Measurements from ENCODE around the gene JPH2.

Gene JPH2

DNA sequence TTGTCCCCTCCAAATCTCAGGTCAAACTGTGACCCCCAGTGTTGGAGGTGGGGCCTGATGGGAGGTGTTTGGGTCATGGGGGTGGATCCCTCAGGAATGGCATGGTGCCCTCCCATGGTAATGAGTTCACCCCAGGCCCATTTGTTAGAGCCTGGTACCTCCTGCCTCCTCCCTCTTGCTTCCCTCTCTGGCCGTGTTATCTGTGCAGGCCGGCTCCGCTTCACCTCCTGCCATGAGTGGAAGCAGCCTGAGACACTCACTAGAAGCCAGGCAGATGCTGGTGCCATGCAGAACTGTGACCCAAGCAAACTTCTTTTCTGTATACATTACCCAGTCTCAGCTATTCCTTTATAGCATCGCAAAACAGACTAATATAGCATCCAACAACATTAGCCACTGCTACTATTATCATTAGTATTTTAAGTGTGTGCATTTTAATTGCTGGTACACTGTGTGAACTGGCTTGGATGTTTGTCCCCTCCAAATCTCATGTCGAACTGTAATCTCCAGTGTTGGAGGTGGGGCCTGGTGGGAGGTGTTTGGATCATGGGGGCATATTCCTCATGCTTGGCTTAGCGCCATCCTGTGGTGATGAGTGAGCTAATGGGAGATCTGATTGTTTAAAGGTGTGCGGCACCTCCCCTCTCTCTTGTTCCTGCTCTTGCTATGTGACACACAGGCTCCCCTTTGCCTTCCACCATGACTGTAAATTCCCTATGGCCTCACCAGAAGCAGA is 35.8 kb upstream of the JPH2 start:
- H3K4me2 ChIP-seq (ENCODE audit: low read depth, low read length), result no peak overlapping the region
- H4K20me1 ChIP-seq (ENCODE audit: insufficient read depth, low read length), result no peaks in the 10 kb centered on the region
- no peak overlapping the region for H3K27ac ChIP-seq (ENCODE audit: low read length)
- H3K36me3 ChIP-seq (replicated peaks; ENCODE audit: insufficient read depth, low read length), result no peaks in the 10 kb centered on the region
- no peak for TF ChIP-seq EZH2 (optimal IDR thresholded peaks at IDR 0.05; ENCODE audit: low read depth, low read length)
- no peak for TF ChIP-seq EZH2phosphoT487 (IDR thresholded peaks at IDR 0.05; ENCODE audit: low read length)
- TF ChIP-seq, protein P1, sequence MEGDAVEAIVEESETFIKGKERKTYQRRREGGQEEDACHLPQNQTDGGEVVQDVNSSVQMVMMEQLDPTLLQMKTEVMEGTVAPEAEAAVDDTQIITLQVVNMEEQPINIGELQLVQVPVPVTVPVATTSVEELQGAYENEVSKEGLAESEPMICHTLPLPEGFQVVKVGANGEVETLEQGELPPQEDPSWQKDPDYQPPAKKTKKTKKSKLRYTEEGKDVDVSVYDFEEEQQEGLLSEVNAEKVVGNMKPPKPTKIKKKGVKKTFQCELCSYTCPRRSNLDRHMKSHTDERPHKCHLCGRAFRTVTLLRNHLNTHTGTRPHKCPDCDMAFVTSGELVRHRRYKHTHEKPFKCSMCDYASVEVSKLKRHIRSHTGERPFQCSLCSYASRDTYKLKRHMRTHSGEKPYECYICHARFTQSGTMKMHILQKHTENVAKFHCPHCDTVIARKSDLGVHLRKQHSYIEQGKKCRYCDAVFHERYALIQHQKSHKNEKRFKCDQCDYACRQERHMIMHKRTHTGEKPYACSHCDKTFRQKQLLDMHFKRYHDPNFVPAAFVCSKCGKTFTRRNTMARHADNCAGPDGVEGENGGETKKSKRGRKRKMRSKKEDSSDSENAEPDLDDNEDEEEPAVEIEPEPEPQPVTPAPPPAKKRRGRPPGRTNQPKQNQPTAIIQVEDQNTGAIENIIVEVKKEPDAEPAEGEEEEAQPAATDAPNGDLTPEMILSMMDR (IDR thresholded peaks at IDR 0.05; ENCODE audit: low read length), result no peak
- H3K9me3 ChIP-seq (replicated peaks; ENCODE audit: insufficient read depth, low read length), result no peaks in the 10 kb centered on the region
- H3F3A ChIP-seq (ENCODE audit: insufficient read depth, low read length), result no peaks in the 10 kb centered on the region
- H3K27me3 ChIP-seq (replicated peaks; ENCODE audit: insufficient read depth, low read length), result no peaks in the 10 kb centered on the region
- H3K9ac ChIP-seq (ENCODE audit: low read length), result no peak overlapping the region
- no peaks in the 10 kb centered on the region for H3K79me2 ChIP-seq (ENCODE audit: low read length)
- no peak for DNase-seq
- no peaks in the 10 kb centered on the region for H3K4me1 ChIP-seq (ENCODE audit: low read length)
- no peak overlapping the region for H3K4me3 ChIP-seq (ENCODE audit: low read length)
- no peaks in the 10 kb centered on the region for H3K9me2 ChIP-seq (replicated peaks; ENCODE audit: insufficient read depth, low read length)
- no peak overlapping the region for H2AFZ ChIP-seq (ENCODE audit: low read length)

DNA sequence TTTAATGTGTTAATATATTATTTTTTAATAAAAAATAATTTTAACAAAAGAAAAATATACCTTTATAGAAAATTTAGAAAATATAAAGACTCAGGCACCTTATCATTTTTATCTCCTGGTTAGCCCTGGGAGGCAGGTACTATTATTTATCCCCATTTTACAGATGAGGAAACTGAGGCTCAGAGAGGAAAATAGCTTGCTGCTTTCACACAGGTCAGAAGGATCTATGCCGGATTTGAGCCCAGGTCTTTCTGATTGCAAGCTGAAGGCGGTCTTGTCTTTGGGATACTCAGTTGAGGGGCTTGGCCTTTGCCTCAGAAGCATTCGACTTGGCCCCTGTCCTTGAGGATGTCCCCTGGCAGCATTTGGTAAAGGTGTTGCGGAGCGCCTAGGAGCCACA is 35.0 kb upstream of the JPH2 start:
- no peaks in the 10 kb centered on the region for H3F3A ChIP-seq (ENCODE audit: insufficient read depth, low read length)
- H4K20me1 ChIP-seq (ENCODE audit: insufficient read depth, low read length), result no peaks in the 10 kb centered on the region
- H3K27ac ChIP-seq (ENCODE audit: low read length), result no peak overlapping the region
- no peak for DNase-seq
- no peaks in the 10 kb centered on the region for H3K36me3 ChIP-seq (replicated peaks; ENCODE audit: insufficient read depth, low read length)
- H3K9me3 ChIP-seq (replicated peaks; ENCODE audit: insufficient read depth, low read length), result no peaks in the 10 kb centered on the region
- no peak overlapping the region for H2AFZ ChIP-seq (ENCODE audit: low read length)
- H3K4me2 ChIP-seq (ENCODE audit: low read depth, low read length), result no peak overlapping the region
- no peaks in the 10 kb centered on the region for H3K4me1 ChIP-seq (ENCODE audit: low read length)
- TF ChIP-seq, protein P1 (IDR thresholded peaks at IDR 0.05; ENCODE audit: low read length), result no peak
- TF ChIP-seq EZH2phosphoT487 (IDR thresholded peaks at IDR 0.05; ENCODE audit: low read length) (no peak), EZH2 (optimal IDR thresholded peaks at IDR 0.05; ENCODE audit: low read depth, low read length) (no peak)
- H3K4me3 ChIP-seq (ENCODE audit: low read length), result no peak overlapping the region
- H3K9me2 ChIP-seq (replicated peaks; ENCODE audit: insufficient read depth, low read length), result no peaks in the 10 kb centered on the region
- no peaks in the 10 kb centered on the region for H3K79me2 ChIP-seq (ENCODE audit: low read length)
- H3K9ac ChIP-seq (ENCODE audit: low read length), result no peak overlapping the region
- H3K27me3 ChIP-seq (replicated peaks; ENCODE audit: insufficient read depth, low read length), result no peaks in the 10 kb centered on the region

DNA sequence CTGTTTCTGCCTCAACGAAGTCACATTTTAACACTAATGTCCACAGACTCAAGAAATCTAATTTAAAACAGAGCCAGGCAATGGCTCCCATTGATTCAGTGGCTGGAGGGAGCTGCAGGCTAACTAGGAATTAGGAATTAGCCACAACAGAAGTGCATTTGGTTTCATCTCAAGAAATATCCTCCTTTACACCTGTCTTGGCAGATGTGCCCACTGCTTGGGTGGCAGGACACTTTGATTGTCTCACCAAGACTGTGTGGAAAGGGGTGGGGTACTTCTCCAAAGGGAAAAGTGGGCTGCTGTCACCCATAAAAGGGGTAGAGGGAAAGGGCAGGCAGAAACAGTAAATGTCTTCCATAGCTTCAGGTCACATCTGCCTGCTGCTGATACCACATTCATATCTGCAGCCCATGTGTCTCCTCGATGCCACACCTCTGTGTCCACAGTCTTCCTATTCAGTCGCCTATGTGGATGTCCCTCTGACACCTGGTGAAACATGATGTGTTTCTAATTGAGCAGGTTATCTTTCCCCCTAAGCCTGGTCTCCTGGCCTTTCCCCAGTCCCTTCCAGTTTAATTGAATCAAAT is 34.5 kb upstream of the JPH2 start:
- H3K4me1 ChIP-seq (ENCODE audit: low read length), result no peaks in the 10 kb centered on the region
- TF ChIP-seq EZH2phosphoT487 (IDR thresholded peaks at IDR 0.05; ENCODE audit: low read length) (no peak), EZH2 (optimal IDR thresholded peaks at IDR 0.05; ENCODE audit: low read depth, low read length) (no peak)
- TF ChIP-seq, protein P1 (IDR thresholded peaks at IDR 0.05; ENCODE audit: low read length), result no peak
- no peaks in the 10 kb centered on the region for H3K79me2 ChIP-seq (ENCODE audit: low read length)
- H3K4me3 ChIP-seq (ENCODE audit: low read length), result no peak overlapping the region
- H3K36me3 ChIP-seq (replicated peaks; ENCODE audit: insufficient read depth, low read length), result no peaks in the 10 kb centered on the region
- H2AFZ ChIP-seq (ENCODE audit: low read length), result no peak overlapping the region
- H3K4me2 ChIP-seq (ENCODE audit: low read depth, low read length), result no peak overlapping the region
- no peaks in the 10 kb centered on the region for H3F3A ChIP-seq (ENCODE audit: insufficient read depth, low read length)
- no peak overlapping the region for H3K9ac ChIP-seq (ENCODE audit: low read length)
- no peaks in the 10 kb centered on the region for H3K27me3 ChIP-seq (replicated peaks; ENCODE audit: insufficient read depth, low read length)
- no peak overlapping the region for H3K27ac ChIP-seq (ENCODE audit: low read length)
- no peaks in the 10 kb centered on the region for H3K9me3 ChIP-seq (replicated peaks; ENCODE audit: insufficient read depth, low read length)
- no peak for DNase-seq
- H4K20me1 ChIP-seq (ENCODE audit: insufficient read depth, low read length), result no peaks in the 10 kb centered on the region
- no peaks in the 10 kb centered on the region for H3K9me2 ChIP-seq (replicated peaks; ENCODE audit: insufficient read depth, low read length)
